HG02642 (cell line): ENCODE measurements around the gene ALS2CL.
"Not testable (repeated sequence)": the region's sequence is repeated elsewhere in the genome, so short reads cannot be mapped to it uniquely, and the experiment has no call there.

Experiments used
- ATAC-seq: cut with Tn5 transposase; IDR thresholded peaks from one replicate; pipeline ENCODE4 v1.9.1; 2021; ENCODE audit warnings: mild to moderate bottlenecking; ENCODE audit not compliant: unreplicated experiment, poor library complexity

ALS2CL gene

GRCh38 chr3:46705022-46705530 lies 11.6 kb upstream of the ALS2CL start:
- ATAC-seq, result no peak

GRCh38 chr3:46704346-46704745 lies 10.9 kb upstream of the ALS2CL start:
- ATAC-seq, result not testable (repeated sequence)

GRCh38 chr3:46703013-46703520 lies 9.6 kb upstream of the ALS2CL start:
- no peak for ATAC-seq

- no peak for ATAC-seq
These were observed 8.9 kb upstream of the ALS2CL start for GRCh38 chr3:46702246-46703012.

- no peak for ATAC-seq
These were observed 7.9 kb upstream of the ALS2CL start, which contains the start of gene TMIE for GRCh38 chr3:46701181-46701939. Gene TMIE, plus strand, starts transcription at chr3:46701392. Its CDS starts 96 bp downstream, at chr3:46701488.

GRCh38 chr3:46700772-46701171 lies 7.3 kb upstream of the ALS2CL start:
- no peak for ATAC-seq

GRCh38 chr3:46699676-46700523 lies 6.4 kb upstream of the ALS2CL start:
- no peak for ATAC-seq

- ATAC-seq, result no peak
These were observed 2.7 kb upstream of the ALS2CL start for GRCh38 chr3:46695962-46696894.

GRCh38 chr3:46695177-46695961 lies 1.9 kb upstream of the ALS2CL start:
- ATAC-seq, result no peak

GRCh38 chr3:46694520-46694919 lies 1.0 kb upstream of the ALS2CL start:
- ATAC-seq, result no peak

GRCh38 chr3:46693892-46694226 lies 380 bp upstream of the ALS2CL start:
- ATAC-seq, result no peak

- ATAC-seq, result no peak
These were observed 901 bp downstream of the ALS2CL start for GRCh38 chr3:46692566-46692990.

- ATAC-seq, result no peak
These were observed 2.7 kb downstream of the ALS2CL start for GRCh38 chr3:46690798-46691197.

- no peak for ATAC-seq
These were observed 8.0 kb downstream of the ALS2CL start for GRCh38 chr3:46685446-46685845.

GRCh38 chr3:46684891-46685290 lies 8.6 kb downstream of the ALS2CL start:
- ATAC-seq, result no peak

- no peak for ATAC-seq
These were observed 10.5 kb downstream of the ALS2CL start for GRCh38 chr3:46682974-46683373.

GRCh38 chr3:46681856-46682540 lies 11.5 kb downstream of the ALS2CL start:
- no peak for ATAC-seq

- ATAC-seq, result no peak
These were observed 12.1 kb downstream of the ALS2CL start for GRCh38 chr3:46681387-46681786.
